Naive B cell (primary cell): Measurements from ENCODE around the gene BCL11A. TPM values are rescaled to one million over a fixed set of nuclear protein-coding genes. Genes with fewer than 3 reads are reported as not detected.

Experiments used
- ATAC-seq, 2 donors: fragments of 150-1000 bp; cut with Tn5 transposase; 2 replicates each; pipeline ENCODE4 v1.10.0; 2021; ENCODE audit warnings: low read depth in 2 of 2, mild to moderate bottlenecking in 2 of 2, moderate library complexity in 2 of 2
- DNase-seq: peaks from one replicate; pipeline ENCODE4 v3.0.0; 2022
- H3K27ac Mint-ChIP-seq, 6 donors: one replicate each; pipeline ENCODE4 v1.8.0; 2020 to 2022; ENCODE audit warnings: mild to moderate bottlenecking in 6 of 6, mixed read lengths in 6 of 6, moderate library complexity in 5 of 6, inconsistent platforms in 2 of 6
- H3K27me3 Mint-ChIP-seq, 3 donors: one replicate each; pipeline ENCODE4 v1.8.0; 2021 to 2022; ENCODE audit warnings: mixed read lengths in 3 of 3, mild to moderate bottlenecking in 1 of 3
- H3K36me3 Mint-ChIP-seq, 2 donors: one replicate each; pipeline ENCODE4 v1.8.0; 2020 to 2022; ENCODE audit warnings: mixed read lengths in 2 of 2, inconsistent platforms in 1 of 2, mild to moderate bottlenecking in 1 of 2
- H3K4me1 Mint-ChIP-seq, 3 donors: one replicate each; pipeline ENCODE4 v1.8.0; 2020 to 2022; ENCODE audit warnings: mixed read lengths in 3 of 3, inconsistent platforms in 1 of 3, mild to moderate bottlenecking in 1 of 3, moderate library complexity in 1 of 3
- H3K4me3 Mint-ChIP-seq, 8 donors: one replicate each; pipeline ENCODE4 v1.8.0; 2020 to 2022; ENCODE audit warnings: mild to moderate bottlenecking in 8 of 8, mixed read lengths in 8 of 8, moderate library complexity in 8 of 8, inconsistent platforms in 2 of 8
- H3K9me3 Mint-ChIP-seq, 7 donors: one replicate each; pipeline ENCODE4 v1.8.0; 2020 to 2022; ENCODE audit warnings: mixed read lengths in 7 of 7, mild to moderate bottlenecking in 5 of 7, inconsistent platforms in 2 of 7, moderate library complexity in 1 of 7
- polyA plus RNA-seq, 6 donors: library from polyadenylated mRNA; unstranded; fragments of 300-500 nt; fragmentation: Illumina TruSeq; gene quantifications; one replicate each; pipeline ENCODE4 v1.2.3, GENCODE V29; 2021; ENCODE audit warnings: low read depth in 6 of 6

Gene BCL11A
- polyA plus RNA-seq, 6 donors from 2014 or later = 152 to 246 (median 192) TPM

DNA sequence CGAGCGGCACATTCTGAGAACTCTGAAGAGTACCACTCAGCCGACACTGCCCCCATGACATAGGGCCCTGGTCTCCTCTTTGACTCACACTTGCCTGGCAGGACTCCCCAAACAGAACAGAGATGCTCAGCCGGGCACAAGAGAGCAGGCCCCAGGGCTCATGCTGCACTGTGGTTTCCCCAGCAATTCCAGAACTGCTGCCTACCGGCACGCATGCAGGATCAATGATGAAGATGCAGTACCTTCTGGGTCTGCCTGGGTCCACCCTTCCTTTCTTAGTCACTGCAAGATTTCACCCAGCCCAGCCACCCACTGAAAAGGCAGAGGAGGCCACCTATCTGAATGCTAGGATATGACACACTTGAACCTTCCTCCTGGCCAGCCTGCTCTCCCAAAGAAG, 49.4 kb downstream of the BCL11A start:
- Mint-ChIP-seq H3K4me1 (peaks cover 79 to 97% (median 95%) of the 10 kb centered on the region in 3 donors), H3K9me3 (no peaks in the 10 kb centered on the region), H3K27ac (peak overlapping the region; percentile 88 to 98 (median 94)), H3K36me3 (peaks cover 8 to 17% of the 10 kb centered on the region in 2 donors), H3K27me3 (no peaks in the 10 kb centered on the region), H3K4me3 (peak overlapping the region in 6 of 8 donors; percentile 20 to 75 (median 56))
- peak; percentile 51 to 55 for ATAC-seq
- no peak for DNase-seq

DNA sequence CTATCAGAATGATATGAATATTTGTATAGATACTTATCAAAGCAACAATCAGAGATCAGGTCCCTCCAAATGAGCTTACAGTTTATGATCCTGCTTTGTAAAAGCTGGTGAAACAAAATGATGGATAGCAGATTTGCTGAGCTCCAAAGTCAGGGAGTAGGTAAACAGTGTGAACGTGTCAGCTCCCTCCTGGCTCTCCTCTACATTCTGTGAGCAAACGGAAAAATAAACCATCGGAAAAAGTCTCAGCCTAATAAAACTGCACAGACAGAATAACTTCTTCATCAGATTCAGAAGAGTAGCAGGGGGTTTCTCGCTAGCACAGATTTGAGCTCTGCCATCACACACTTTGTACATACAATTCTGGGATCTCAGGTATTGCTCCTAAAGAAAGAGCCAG, 51.3 kb downstream of the BCL11A start:
- H3K4me1 Mint-ChIP-seq = peaks cover 89 to 98% (median 95%) of the 10 kb centered on the region in 3 donors
- DNase-seq (no peak), ATAC-seq (no peak)
- peak overlapping the region; percentile 88 to 98 (median 96) for H3K27ac Mint-ChIP-seq
- H3K27me3 Mint-ChIP-seq = no peaks in the 10 kb centered on the region
- H3K9me3 Mint-ChIP-seq = no peaks in the 10 kb centered on the region
- peaks cover 8 to 17% of the 10 kb centered on the region in 2 donors for H3K36me3 Mint-ChIP-seq
- H3K4me3 Mint-ChIP-seq = peak overlapping the region in 3 of 8 donors; percentile 26 to 60 (median 30)

DNA sequence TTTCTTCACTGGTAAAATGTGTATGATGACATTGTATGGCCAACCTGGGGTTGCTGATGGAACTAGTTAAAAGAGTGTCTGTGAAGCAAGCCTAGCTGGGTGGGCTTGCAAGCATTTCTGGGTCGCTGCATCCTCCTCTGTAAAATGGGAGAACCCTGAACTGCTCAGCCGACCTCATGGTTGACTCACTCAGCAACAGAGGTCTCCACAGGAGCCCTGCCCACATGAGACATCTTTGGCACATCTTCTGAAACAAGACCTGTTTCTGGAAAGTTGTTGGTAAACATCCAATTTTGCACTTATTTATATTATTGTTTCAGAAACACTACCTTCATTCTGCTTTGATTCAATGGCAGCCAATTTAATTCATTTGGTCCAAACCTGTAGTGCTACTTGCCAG, 52.6 kb downstream of the BCL11A start:
- DNase-seq (no peak), ATAC-seq (no peak)
- H3K27me3 Mint-ChIP-seq = no peaks in the 10 kb centered on the region
- H3K27ac Mint-ChIP-seq = peak overlapping the region; percentile 88 to 98 (median 96)
- H3K9me3 Mint-ChIP-seq = no peaks in the 10 kb centered on the region
- peak overlapping the region in 7 of 8 donors; percentile 22 to 87 (median 59) for H3K4me3 Mint-ChIP-seq
- H3K36me3 Mint-ChIP-seq = peaks cover 16 to 25% of the 10 kb centered on the region in 2 donors
- peaks cover 87 to 99% (median 95%) of the 10 kb centered on the region in 3 donors for H3K4me1 Mint-ChIP-seq

DNA sequence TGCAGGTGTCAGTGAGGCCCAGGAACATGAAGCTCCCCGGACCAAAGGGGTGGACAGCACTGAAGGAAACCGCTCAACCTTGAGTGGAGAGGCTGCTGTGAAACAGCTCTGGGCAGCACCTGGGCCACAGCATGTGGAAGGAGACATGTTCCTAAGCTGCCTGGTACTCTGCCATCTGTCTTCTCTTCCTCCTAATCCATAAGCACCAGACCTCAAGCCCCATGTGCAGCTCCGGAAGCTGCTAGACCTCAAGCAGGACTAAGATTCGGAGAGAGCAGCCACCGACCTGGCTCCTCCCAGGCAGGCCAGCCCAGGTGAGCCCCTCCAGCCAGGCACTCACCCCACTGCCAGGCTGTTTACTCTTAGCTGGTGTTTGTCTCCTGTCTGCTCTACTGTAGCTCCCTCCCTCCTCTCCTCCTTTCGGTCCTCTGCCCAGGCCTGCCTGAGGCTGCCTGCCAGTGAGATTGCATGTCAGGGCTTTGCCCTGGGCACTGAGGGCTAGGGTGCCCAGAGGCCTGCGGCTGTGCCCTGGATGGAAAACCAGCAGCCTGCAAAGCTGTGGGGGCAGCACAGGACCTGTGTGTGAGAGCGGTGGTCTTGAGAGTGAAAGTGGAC, 53.7 kb downstream of the BCL11A start:
- peaks cover 16 to 25% of the 10 kb centered on the region in 2 donors for H3K36me3 Mint-ChIP-seq
- no peak for DNase-seq
- peak overlapping the region; percentile 88 to 98 (median 96) for H3K27ac Mint-ChIP-seq
- H3K9me3 Mint-ChIP-seq = no peaks in the 10 kb centered on the region
- H3K4me3 Mint-ChIP-seq = peak overlapping the region in 7 of 8 donors; percentile 56 to 87 (median 71)
- peaks cover 85 to 99% (median 95%) of the 10 kb centered on the region in 3 donors for H3K4me1 Mint-ChIP-seq
- H3K27me3 Mint-ChIP-seq = no peaks in the 10 kb centered on the region
- ATAC-seq = peak in 1 of 2 donors; percentile 11

DNA sequence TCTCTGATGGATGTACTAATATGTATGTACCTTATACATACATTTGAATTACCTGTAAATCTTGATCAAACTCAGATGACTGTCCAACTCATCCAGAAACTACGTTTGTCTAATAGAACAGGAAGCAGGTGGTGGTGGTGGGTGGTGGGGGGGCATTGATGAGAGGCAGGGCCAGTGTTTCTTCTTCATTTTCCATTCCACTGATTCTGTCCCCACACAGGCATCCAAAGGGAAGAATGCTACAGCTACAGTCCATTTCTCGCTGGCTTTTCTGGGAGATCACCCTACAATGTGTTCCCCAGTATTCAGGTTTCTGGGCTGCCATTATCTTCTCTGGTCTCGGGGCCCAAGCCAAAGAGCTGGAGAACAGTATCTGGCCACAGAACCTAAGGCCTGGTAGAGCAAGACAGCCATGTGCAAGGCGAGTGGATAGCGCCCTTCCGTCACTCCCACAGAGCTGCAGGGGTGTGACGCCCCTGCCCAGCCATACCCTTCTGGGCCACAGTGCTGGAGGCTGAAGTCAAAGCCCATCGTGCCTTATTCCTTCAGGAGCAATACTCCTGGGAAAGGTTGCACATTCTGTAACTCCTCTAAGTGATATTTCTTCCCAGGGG, 54.5 kb downstream of the BCL11A start:
- DNase-seq (peak; percentile 64), ATAC-seq (peak; percentile 80 to 82)
- Mint-ChIP-seq H3K27me3 (no peaks in the 10 kb centered on the region), H3K4me1 (peaks cover 83 to 99% (median 95%) of the 10 kb centered on the region in 3 donors), H3K27ac (peak overlapping the region; percentile 88 to 98 (median 98)), H3K36me3 (peaks cover 18 to 22% of the 10 kb centered on the region in 2 donors), H3K4me3 (peak overlapping the region in 7 of 8 donors; percentile 56 to 87 (median 71)), H3K9me3 (no peaks in the 10 kb centered on the region)

DNA sequence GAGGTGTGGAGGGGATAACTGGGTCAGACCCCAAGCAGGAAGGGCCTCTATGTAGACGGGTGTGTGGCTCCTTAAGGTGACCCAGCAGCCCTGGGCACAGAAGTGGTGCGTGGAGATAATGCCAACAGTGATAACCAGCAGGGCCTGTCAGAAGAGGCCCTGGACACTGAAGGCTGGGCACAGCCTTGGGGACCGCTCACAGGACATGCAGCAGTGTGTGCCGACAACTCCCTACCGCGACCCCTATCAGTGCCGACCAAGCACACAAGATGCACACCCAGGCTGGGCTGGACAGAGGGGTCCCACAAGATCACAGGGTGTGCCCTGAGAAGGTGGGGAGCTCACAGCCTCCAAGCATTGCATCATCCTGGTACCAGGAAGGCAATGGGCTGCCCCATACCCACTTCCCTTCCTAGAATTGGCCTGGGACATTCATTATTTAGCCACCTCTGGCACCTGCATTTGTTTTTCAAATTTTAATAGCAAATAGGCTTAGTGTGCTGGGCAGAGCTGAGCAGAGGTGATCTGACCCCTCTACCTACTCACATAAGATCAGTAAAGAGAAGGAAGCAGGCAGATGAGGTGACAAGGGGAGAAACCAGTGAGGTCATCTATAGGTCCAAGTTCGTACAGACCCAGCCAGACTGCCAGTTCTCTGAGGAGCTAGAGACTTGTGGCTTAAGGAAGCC, 55.2 kb downstream of the BCL11A start:
- ATAC-seq (peak in 1 of 2 donors; percentile 56), DNase-seq (no peak)
- Mint-ChIP-seq H3K27me3 (no peaks in the 10 kb centered on the region), H3K4me1 (peaks cover 84 to 100% (median 95%) of the 10 kb centered on the region in 3 donors), H3K9me3 (no peaks in the 10 kb centered on the region), H3K27ac (peak overlapping the region; percentile 88 to 98 (median 98)), H3K36me3 (peaks cover 25 to 27% of the 10 kb centered on the region in 2 donors), H3K4me3 (peak overlapping the region in 7 of 8 donors; percentile 52 to 85 (median 62))

DNA sequence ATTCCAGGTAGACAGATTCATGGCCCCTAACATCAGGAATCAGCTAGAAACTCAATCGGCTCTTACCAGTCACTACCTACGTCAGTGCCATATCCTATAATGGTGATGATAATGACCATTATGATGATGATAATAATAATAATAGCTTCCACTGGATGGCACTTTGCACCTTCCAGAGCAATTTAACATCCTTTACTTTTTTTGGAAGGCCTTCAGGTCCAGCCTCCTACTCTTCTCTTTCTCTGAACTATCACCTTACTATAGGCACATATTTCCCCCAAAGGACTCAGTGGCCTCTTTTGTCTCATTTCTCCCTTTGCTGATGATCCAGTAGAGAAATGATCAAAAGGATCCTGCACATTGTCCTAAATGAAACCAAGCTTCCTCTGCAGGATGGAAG, 56.0 kb downstream of the BCL11A start:
- ATAC-seq (no peak), DNase-seq (no peak)
- H3K4me3 Mint-ChIP-seq = peak overlapping the region in 5 of 8 donors; percentile 12 to 85 (median 42)
- no peaks in the 10 kb centered on the region for H3K27me3 Mint-ChIP-seq
- H3K4me1 Mint-ChIP-seq = peaks cover 86 to 100% (median 95%) of the 10 kb centered on the region in 3 donors
- peaks cover 26 to 27% of the 10 kb centered on the region in 2 donors for H3K36me3 Mint-ChIP-seq
- peak overlapping the region; percentile 88 to 98 (median 96) for H3K27ac Mint-ChIP-seq
- H3K9me3 Mint-ChIP-seq = no peaks in the 10 kb centered on the region

DNA sequence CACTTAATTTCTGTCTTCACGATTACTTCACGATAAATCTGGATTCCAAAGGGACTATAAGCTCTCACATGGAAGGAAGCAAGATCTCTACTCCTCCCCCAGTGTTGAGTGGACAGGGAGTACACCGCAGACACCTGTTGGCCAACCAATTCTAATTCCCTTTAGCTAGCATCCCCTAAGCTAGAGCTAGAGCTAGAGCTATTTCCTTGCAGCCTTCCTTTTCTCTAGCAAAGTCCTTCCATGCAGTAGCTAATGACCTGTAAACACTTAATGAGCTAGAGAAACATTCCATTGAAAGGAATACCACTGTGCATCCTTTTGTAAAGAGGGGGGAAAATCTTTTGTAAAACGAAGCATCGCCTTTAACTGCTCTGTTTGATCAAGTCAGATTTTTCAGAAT, 56.5 kb downstream of the BCL11A start:
- peak overlapping the region; percentile 88 to 98 (median 95) for H3K27ac Mint-ChIP-seq
- ATAC-seq = no peak
- H3K9me3 Mint-ChIP-seq = no peaks in the 10 kb centered on the region
- peaks cover 86 to 100% (median 94%) of the 10 kb centered on the region in 3 donors for H3K4me1 Mint-ChIP-seq
- H3K27me3 Mint-ChIP-seq = no peaks in the 10 kb centered on the region
- no peak for DNase-seq
- H3K4me3 Mint-ChIP-seq = peak overlapping the region in 6 of 8 donors; percentile 19 to 84 (median 47)
- peaks cover 22 to 26% of the 10 kb centered on the region in 2 donors for H3K36me3 Mint-ChIP-seq

DNA sequence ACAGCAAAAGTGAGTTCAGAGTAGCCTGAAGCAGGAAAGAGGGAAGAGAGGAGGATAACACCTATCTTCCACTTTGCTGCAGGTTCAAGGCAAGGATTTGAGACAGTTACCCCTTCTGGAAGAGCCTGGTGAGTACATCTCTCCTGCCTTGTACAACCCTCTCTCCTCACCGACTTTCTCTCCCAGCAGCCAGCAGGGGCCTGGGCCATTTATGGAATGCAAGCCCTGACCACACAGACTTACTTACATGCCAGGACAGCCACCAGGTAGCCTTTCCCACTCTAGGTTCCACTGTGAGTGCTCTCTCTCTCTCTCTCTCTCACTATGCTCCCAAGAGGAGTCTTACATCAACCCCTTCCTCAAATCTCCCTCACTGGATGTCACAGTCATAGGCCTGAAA, 57.0 kb downstream of the BCL11A start:
- peak overlapping the region; percentile 88 to 98 (median 95) for H3K27ac Mint-ChIP-seq
- no peak for ATAC-seq
- H3K9me3 Mint-ChIP-seq = no peaks in the 10 kb centered on the region
- H3K27me3 Mint-ChIP-seq = no peaks in the 10 kb centered on the region
- peaks cover 90 to 100% (median 97%) of the 10 kb centered on the region in 3 donors for H3K4me1 Mint-ChIP-seq
- peak overlapping the region in 7 of 8 donors; percentile 19 to 84 (median 29) for H3K4me3 Mint-ChIP-seq
- peaks cover 21 to 26% of the 10 kb centered on the region in 2 donors for H3K36me3 Mint-ChIP-seq
- no peak for DNase-seq

DNA sequence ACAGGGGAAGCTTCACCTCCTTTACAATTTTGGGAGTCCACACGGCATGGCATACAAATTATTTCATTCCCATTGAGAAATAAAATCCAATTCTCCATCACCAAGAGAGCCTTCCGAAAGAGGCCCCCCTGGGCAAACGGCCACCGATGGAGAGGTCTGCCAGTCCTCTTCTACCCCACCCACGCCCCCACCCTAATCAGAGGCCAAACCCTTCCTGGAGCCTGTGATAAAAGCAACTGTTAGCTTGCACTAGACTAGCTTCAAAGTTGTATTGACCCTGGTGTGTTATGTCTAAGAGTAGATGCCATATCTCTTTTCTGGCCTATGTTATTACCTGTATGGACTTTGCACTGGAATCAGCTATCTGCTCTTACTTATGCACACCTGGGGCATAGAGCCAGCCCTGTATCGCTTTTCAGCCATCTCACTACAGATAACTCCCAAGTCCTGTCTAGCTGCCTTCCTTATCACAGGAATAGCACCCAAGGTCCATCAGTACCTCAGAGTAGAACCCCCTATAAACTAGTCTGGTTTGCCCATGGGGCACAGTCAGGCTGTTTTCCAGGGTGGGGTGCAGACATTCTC, 58.3 kb downstream of the BCL11A start:
- Mint-ChIP-seq H3K4me3 (peak overlapping the region in 5 of 8 donors; percentile 43 to 74 (median 54)), H3K36me3 (peaks cover 18 to 28% of the 10 kb centered on the region in 2 donors)

DNA sequence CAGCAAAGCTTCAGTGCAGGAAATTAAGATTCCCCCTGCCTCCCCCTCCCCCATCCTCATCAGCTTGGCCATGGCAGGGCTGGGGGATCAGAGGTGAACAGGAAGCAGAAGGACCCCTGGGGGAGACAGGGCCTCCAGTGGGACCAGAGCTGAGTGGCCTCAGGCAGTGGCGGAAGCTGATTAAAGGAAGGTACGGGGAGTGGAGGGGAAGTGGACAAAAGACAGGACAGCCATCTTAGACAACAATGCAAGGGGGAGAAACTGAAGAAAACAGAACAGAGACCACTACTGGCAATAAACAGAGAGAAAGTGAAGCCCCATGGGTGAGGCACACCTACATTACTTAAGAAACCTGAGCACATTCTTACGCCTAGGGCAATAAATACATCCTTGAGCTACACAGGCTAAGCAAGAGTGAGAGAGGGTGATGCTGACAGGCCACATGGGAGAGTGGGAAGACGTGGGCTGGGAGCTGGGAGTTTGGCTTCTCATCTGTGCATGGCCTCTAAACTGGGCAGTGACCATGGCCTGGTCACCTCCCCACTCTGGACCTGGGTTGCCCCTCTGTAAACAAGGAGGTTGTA, 59.6 kb downstream of the BCL11A start:
- Mint-ChIP-seq H3K27ac (peak overlapping the region; percentile 88 to 98 (median 96)), H3K4me1 (peaks cover 86 to 100% (median 98%) of the 10 kb centered on the region in 3 donors), H3K9me3 (no peaks in the 10 kb centered on the region), H3K27me3 (no peaks in the 10 kb centered on the region), H3K36me3 (peaks cover 18 to 25% of the 10 kb centered on the region in 2 donors), H3K4me3 (peak overlapping the region in 7 of 8 donors; percentile 30 to 87 (median 70))
- no peak for ATAC-seq
- DNase-seq = no peak

More for the DNA sequence above, 58.3 kb downstream of the BCL11A start:
- Mint-ChIP-seq H3K27me3 (no peaks in the 10 kb centered on the region), H3K4me1 (peaks cover 89 to 100% (median 98%) of the 10 kb centered on the region in 3 donors), H3K9me3 (no peaks in the 10 kb centered on the region), H3K27ac (peak overlapping the region; percentile 84 to 98 (median 96))
- ATAC-seq (no peak), DNase-seq (no peak)

DNA sequence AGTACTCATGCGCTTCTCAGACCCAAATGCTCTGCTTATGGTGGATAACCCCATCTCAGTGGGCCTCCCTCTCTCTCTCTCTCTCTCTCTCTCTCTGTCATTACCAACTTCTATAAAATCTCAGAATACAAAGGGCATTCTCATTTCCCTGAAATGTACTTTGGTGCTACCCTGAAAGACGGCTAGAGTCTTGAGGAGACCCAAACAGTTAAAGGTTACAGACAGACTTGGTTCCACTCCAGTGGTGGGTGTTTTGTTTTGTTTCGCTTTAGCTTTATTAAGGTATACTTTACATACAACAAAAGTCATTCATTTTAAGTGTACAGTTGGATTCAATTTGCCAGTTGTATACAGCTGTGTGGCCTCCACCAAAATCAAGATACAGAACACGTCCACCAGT, 60.9 kb downstream of the BCL11A start:
- Mint-ChIP-seq H3K9me3 (no peaks in the 10 kb centered on the region), H3K4me1 (peaks cover 72 to 96% (median 93%) of the 10 kb centered on the region in 3 donors), H3K27me3 (no peaks in the 10 kb centered on the region), H3K4me3 (peak overlapping the region; percentile 39 to 87 (median 72)), H3K36me3 (peaks cover 25% of the 10 kb centered on the region in 2 donors), H3K27ac (peak overlapping the region; percentile 88 to 98 (median 96))
- ATAC-seq (peak; percentile 86 to 89), DNase-seq (peak; percentile 54)
